ENCODE measurements around the gene ANKRD49. TPM values are rescaled to one million over a fixed set of nuclear protein-coding genes. Genes with fewer than 3 reads are reported as not detected.
A peak's percentile ranks its signal among the peaks of the same experiment; 100 is the strongest.

ANKRD49 gene
- total and polyA plus RNA-seq, 2 experiments from 2014 or later, result 17.9 to 31.2 TPM

DNA sequence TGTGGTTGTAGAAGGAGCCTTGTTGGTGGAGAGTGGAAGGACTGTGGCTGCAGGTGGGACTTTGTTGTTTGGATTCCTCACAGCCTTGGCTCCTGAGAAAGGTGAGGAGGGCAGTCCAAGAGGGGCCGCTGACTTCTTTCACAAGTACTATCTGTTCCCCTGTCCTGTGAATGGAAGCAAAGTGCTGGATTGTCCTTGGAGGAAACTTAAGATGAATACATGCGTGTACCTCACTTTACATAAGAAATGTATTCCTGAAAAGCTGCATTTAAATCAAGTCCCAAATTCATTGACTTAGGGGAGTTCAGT lies 52.3 kb downstream of the ANKRD49 start:
- Histone ChIP-seq H3K4me3 (peak overlapping the region; percentile 31), H3K79me2 (peaks cover 59% of the 10 kb centered on the region), H3K27me3 (no peaks in the 10 kb centered on the region), H3K9me2 (replicated peaks; ENCODE audit: insufficient read depth) (no peaks in the 10 kb centered on the region), H3K4me1 (ENCODE audit: insufficient read depth) (peaks cover 30% of the 10 kb centered on the region), H3K27ac (peak overlapping the region; percentile 97), H3K36me3 (replicated peaks; ENCODE audit: insufficient read depth, low read depth) (no peaks in the 10 kb centered on the region), H2AFZ (no peak overlapping the region), H3K9me3 (ENCODE audit: low read depth) (no peaks in the 10 kb centered on the region), H3K4me2 (peak overlapping the region; percentile 74), H4K20me1 (ENCODE audit: insufficient read depth, poor library complexity, severe bottlenecking) (no peaks in the 10 kb centered on the region)
- DNase-seq (ENCODE audit: low spot score), result peak; percentile 12
- TF ChIP-seq, protein P1, sequence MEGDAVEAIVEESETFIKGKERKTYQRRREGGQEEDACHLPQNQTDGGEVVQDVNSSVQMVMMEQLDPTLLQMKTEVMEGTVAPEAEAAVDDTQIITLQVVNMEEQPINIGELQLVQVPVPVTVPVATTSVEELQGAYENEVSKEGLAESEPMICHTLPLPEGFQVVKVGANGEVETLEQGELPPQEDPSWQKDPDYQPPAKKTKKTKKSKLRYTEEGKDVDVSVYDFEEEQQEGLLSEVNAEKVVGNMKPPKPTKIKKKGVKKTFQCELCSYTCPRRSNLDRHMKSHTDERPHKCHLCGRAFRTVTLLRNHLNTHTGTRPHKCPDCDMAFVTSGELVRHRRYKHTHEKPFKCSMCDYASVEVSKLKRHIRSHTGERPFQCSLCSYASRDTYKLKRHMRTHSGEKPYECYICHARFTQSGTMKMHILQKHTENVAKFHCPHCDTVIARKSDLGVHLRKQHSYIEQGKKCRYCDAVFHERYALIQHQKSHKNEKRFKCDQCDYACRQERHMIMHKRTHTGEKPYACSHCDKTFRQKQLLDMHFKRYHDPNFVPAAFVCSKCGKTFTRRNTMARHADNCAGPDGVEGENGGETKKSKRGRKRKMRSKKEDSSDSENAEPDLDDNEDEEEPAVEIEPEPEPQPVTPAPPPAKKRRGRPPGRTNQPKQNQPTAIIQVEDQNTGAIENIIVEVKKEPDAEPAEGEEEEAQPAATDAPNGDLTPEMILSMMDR (IDR thresholded peaks at IDR 0.05; ENCODE audit: poor library complexity), result no peak
- no peak for TF ChIP-seq EZH2phosphoT487 (IDR thresholded peaks at IDR 0.05; ENCODE audit: low read depth, severe bottlenecking, unreplicated experiment)
- no peak for TF ChIP-seq EZH2 (IDR thresholded peaks at IDR 0.05; ENCODE audit: borderline replicate concordance)
- WGBS (ENCODE audit: low lambda C conversion rate, missing lambda C conversion rate), result 78% methylated on average over 2 of the region's 2 CpGs

DNA sequence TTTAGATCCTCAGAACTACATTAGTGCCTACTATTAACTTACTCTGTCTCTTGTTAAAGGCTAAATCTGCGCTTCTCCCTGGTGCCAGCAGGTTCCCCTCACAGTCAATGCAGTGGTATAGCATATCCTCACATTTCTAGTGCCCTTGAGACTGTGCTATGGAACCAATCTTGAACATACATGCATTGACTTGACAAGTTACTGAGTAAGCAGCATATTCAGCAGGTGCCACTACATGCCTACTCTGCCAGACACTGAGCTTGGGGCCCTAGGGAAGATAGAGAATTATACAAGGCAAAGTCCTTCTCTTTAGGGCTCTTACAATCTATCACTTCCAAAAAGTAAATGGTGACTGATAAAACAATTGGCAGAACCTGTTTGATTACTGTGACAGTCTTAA lies 53.1 kb downstream of the ANKRD49 start:
- no peaks in the 10 kb centered on the region for H3K9me3 ChIP-seq (ENCODE audit: low read depth)
- no peak overlapping the region for H2AFZ ChIP-seq
- H3K36me3 ChIP-seq (replicated peaks; ENCODE audit: insufficient read depth, low read depth), result no peaks in the 10 kb centered on the region
- H3K4me1 ChIP-seq (ENCODE audit: insufficient read depth), result peaks cover 30% of the 10 kb centered on the region
- TF ChIP-seq, protein P1 (IDR thresholded peaks at IDR 0.05; ENCODE audit: poor library complexity), result peak; percentile 4
- TF ChIP-seq EZH2phosphoT487 (IDR thresholded peaks at IDR 0.05; ENCODE audit: low read depth, severe bottlenecking, unreplicated experiment) (no peak), EZH2 (IDR thresholded peaks at IDR 0.05; ENCODE audit: borderline replicate concordance) (no peak)
- WGBS (ENCODE audit: low lambda C conversion rate, missing lambda C conversion rate), result 85% methylated on average over 1 of the region's 1 CpG
- peak overlapping the region; percentile 30 for H3K27ac ChIP-seq
- no peaks in the 10 kb centered on the region for H3K27me3 ChIP-seq
- peak overlapping the region; percentile 74 for H3K4me2 ChIP-seq
- peak; percentile 40 for DNase-seq (ENCODE audit: low spot score)
- peaks cover 65% of the 10 kb centered on the region for H3K79me2 ChIP-seq
- H3K4me3 ChIP-seq, result peak overlapping the region; percentile 31
- no peaks in the 10 kb centered on the region for H3K9me2 ChIP-seq (replicated peaks; ENCODE audit: insufficient read depth)
- no peaks in the 10 kb centered on the region for H4K20me1 ChIP-seq (ENCODE audit: insufficient read depth, poor library complexity, severe bottlenecking)

DNA sequence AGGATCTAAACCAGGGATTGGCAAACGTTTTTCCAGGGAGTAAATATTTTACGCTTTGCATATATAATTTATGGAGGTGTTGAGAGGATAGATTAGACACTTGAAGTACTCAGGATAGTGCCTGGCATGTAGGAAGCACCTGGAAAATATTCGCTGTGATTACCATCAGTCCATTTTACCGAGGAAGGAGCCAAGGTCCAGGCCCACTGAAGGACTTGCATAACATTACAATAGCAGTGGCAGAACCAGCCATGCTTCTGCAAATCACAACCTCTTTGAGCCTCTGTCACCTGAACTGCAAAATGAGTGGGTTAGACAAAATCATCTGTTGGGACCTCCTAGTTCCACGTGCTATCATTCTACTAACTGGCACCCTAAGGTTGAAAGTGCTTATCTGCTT lies 55.4 kb downstream of the ANKRD49 start:
- H3K4me3 ChIP-seq, result peak overlapping the region; percentile 11
- 66% methylated on average over 5 of the region's 5 CpGs for WGBS (ENCODE audit: low lambda C conversion rate, missing lambda C conversion rate)
- peaks cover 70% of the 10 kb centered on the region for H3K79me2 ChIP-seq
- H4K20me1 ChIP-seq (ENCODE audit: insufficient read depth, poor library complexity, severe bottlenecking), result no peaks in the 10 kb centered on the region
- H2AFZ ChIP-seq, result no peak overlapping the region
- H3K4me2 ChIP-seq, result peak overlapping the region; percentile 74
- no peak overlapping the region for H3K27ac ChIP-seq
- no peaks in the 10 kb centered on the region for H3K27me3 ChIP-seq
- TF ChIP-seq, protein P1 (IDR thresholded peaks at IDR 0.05; ENCODE audit: poor library complexity), result no peak
- TF ChIP-seq EZH2 (IDR thresholded peaks at IDR 0.05; ENCODE audit: borderline replicate concordance) (no peak), EZH2phosphoT487 (IDR thresholded peaks at IDR 0.05; ENCODE audit: low read depth, severe bottlenecking, unreplicated experiment) (no peak)
- no peaks in the 10 kb centered on the region for H3K9me3 ChIP-seq (ENCODE audit: low read depth)
- no peaks in the 10 kb centered on the region for H3K36me3 ChIP-seq (replicated peaks; ENCODE audit: insufficient read depth, low read depth)
- H3K4me1 ChIP-seq (ENCODE audit: insufficient read depth), result peaks cover 22% of the 10 kb centered on the region
- H3K9me2 ChIP-seq (replicated peaks; ENCODE audit: insufficient read depth), result no peaks in the 10 kb centered on the region
- no peak for DNase-seq (ENCODE audit: low spot score)

MicroRNA genes within 50 kb of the gene (microRNA counts, 767-probe panel; counts per million panel counts)
- not detected for microRNA hsa-miR-548l

Small RNA genes within 50 kb of the gene (microRNA-seq; reads per million reads assigned to microRNA genes)
- gene MIR548L, result 15.7 reads per million, percentile 33 among the genes with 10 or more reads in this experiment

Small RNA genes within 50 kb of the gene (small RNA-seq; reads per million reads assigned to genes)
- 0.19 reads per million for gene MIR548L

Other genes with a start within 250 kb of the ANKRD49 start
- not detected in 2 replicates for gene IZUMO1R, start 189.4 kb upstream of the ANKRD49 start, total RNA-seq
- gene IZUMO1R, start 189.4 kb upstream of the ANKRD49 start, polyA plus RNA-seq, result not detected in 2 replicates
- 0.08 TPM in 1 of 2 replicates, not detected in the other for gene GPR83, start 92.6 kb upstream of the ANKRD49 start, total RNA-seq
- 0.39 TPM in 1 of 2 replicates, not detected in the other for gene GPR83, start 92.6 kb upstream of the ANKRD49 start, polyA plus RNA-seq
- gene MRE11, start 140 bp upstream of the ANKRD49 start, total RNA-seq, result 13.4 and 17.6 TPM in 2 replicates
- 6.3 and 9.4 TPM in 2 replicates for gene MRE11, start 140 bp upstream of the ANKRD49 start, polyA plus RNA-seq
- gene C11orf97, start 18.5 kb downstream of the ANKRD49 start, total RNA-seq, result not detected in 2 replicates
- gene C11orf97, start 18.5 kb downstream of the ANKRD49 start, polyA plus RNA-seq, result 0.39 and 0.59 TPM in 2 replicates
- 12.1 and 13.9 TPM in 2 replicates for gene FUT4, start 49.9 kb downstream of the ANKRD49 start, total RNA-seq
- gene FUT4, start 49.9 kb downstream of the ANKRD49 start, polyA plus RNA-seq, result 5.9 and 6.5 TPM in 2 replicates
- gene PIWIL4, start 73.4 kb downstream of the ANKRD49 start, total RNA-seq, result 2.4 and 3.1 TPM in 2 replicates
- gene PIWIL4, start 73.4 kb downstream of the ANKRD49 start, polyA plus RNA-seq, result 2.0 and 2.1 TPM in 2 replicates